ENCODE results near the gene RBMY1B. TPM values are rescaled to one million over a fixed set of nuclear protein-coding genes. Genes with fewer than 3 reads are reported as not detected.
"Not testable (repeated sequence)": the region's sequence is repeated elsewhere in the genome, so short reads cannot be mapped to it uniquely, and the experiment has no call there.

The RBMY1B gene
- total RNA-seq = not detected

- H3K27me3 Mint-ChIP-seq (ENCODE audit: low read depth); DNase-seq; H3K9me3 Mint-ChIP-seq (ENCODE audit: insufficient read depth); H3K4me3 Mint-ChIP-seq; H3K27ac Mint-ChIP-seq; POLR2A ChIA-PET; CTCF ChIA-PET; H3K4me1 Mint-ChIP-seq (ENCODE audit: low read depth); H3K36me3 Mint-ChIP-seq (ENCODE audit: low read depth); ATAC-seq: not testable (repeated sequence)
Observed at GRCh38 chrY:21511038-21511437, at the start of gene RBMY1B. RBMY1B (plus strand) TSS chrY:21511338; CDS start chrY:21513351, 2,013 bp downstream.

- H3K27ac Mint-ChIP-seq; POLR2A ChIA-PET; CTCF ChIA-PET; DNase-seq; H3K4me3 Mint-ChIP-seq; H3K36me3 Mint-ChIP-seq (ENCODE audit: low read depth); H3K27me3 Mint-ChIP-seq (ENCODE audit: low read depth); ATAC-seq; H3K4me1 Mint-ChIP-seq (ENCODE audit: low read depth); H3K9me3 Mint-ChIP-seq (ENCODE audit: insufficient read depth): not testable (repeated sequence)
Observed at GRCh38 chrY:21462915-21463314, 48.2 kb upstream of the RBMY1B start.

- ChIA-PET POLR2A (no interaction called here), CTCF (no interaction called here)
- no peaks in the 10 kb centered on the region for H3K36me3 Mint-ChIP-seq (ENCODE audit: low read depth)
- no peak overlapping the region for H3K4me3 Mint-ChIP-seq
- H3K9me3 Mint-ChIP-seq (ENCODE audit: insufficient read depth) = no peaks in the 10 kb centered on the region
- no peaks in the 10 kb centered on the region for H3K4me1 Mint-ChIP-seq (ENCODE audit: low read depth)
- H3K27me3 Mint-ChIP-seq (ENCODE audit: low read depth) = no peaks in the 10 kb centered on the region
- DNase-seq (no peak), ATAC-seq (no peak)
- H3K27ac Mint-ChIP-seq = no peak overlapping the region
Observed at GRCh38 chrY:21482967-21483366, 28.2 kb upstream of the RBMY1B start.

DNA sequence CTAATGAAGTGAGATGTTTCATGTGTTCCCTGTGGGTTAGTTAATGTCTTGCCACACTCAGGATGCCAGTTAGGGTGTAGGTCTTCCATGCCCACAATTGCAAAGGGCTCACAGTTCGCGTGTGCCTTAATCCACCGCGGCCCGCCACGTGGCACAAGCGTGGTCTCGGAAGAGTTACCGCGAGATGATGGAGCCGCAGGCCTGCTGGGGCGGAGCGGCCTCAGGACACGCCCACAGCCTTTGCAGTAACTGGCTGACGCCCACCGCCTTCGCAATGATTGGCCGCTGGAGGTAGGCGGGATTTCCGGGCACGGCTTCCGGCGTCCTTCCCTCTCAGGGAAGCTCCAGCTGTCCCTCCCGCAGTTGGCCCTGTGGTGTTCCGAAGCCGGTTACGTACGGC lies 23.4 kb downstream of the RBMY1B start, which contains the start of gene RBMY1A1:
RBMY1A1 (plus strand) TSS at position 301 of the 400 bp plus-strand sequence. CDS start 2,013 bp downstream, outside the sequence.
- H3K27me3 Mint-ChIP-seq (ENCODE audit: low read depth) = not testable (repeated sequence)

DNA sequence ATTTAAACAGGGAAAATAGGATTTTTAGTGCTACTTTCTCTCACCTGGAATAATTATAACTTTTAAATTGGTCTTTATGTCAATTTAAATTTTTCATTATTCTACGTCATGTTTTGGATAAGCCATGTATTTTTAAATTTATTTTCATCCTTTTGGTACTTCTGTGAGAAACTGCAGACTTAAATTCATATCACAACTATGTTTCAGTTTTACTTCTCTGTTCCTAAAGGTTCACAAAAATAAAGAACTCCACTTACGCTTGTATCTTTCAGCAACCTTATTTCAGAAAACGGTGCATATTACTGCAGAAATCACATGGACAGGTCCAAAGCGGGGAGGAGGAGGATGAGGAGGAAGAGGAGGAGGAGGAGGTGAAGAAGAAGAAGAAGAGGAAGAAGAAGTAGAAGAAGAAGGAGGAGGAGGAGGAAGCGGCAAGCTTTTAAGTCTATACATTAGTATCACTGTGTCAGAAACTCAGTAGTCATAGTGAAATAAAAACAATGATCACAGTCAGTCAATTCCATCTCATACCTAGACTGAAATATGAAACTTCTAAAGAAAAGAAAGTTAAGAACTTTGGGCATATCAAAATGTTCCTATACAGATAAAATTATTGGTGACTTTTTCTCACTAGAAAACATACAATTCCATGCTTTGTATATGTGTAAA lies 48.3 kb downstream of the RBMY1B start:
- H3K4me3 Mint-ChIP-seq; POLR2A ChIA-PET; H3K4me1 Mint-ChIP-seq (ENCODE audit: low read depth); DNase-seq; H3K36me3 Mint-ChIP-seq (ENCODE audit: low read depth); H3K9me3 Mint-ChIP-seq (ENCODE audit: insufficient read depth); ATAC-seq; H3K27me3 Mint-ChIP-seq (ENCODE audit: low read depth); H3K27ac Mint-ChIP-seq; CTCF ChIA-PET: not testable (repeated sequence)

More for the DNA sequence above, 23.4 kb downstream of the RBMY1B start, which contains the start of gene RBMY1A1:
- POLR2A ChIA-PET; H3K9me3 Mint-ChIP-seq (ENCODE audit: insufficient read depth); H3K27ac Mint-ChIP-seq; CTCF ChIA-PET; ATAC-seq; H3K4me1 Mint-ChIP-seq (ENCODE audit: low read depth); H3K4me3 Mint-ChIP-seq; DNase-seq; H3K36me3 Mint-ChIP-seq (ENCODE audit: low read depth): not testable (repeated sequence)

Other genes starting within 250 kb of the RBMY1B start
- gene RBMY1A1, start 23.5 kb downstream of the RBMY1B start, total RNA-seq = not detected

Data from activated CD8-positive, alpha-beta T cell treated with anti-CD3 and anti-CD28 coated beads, Interleukin-2, amount 10 ng/mL, durations not matched to agents 7 days and 5 days (primary cell).